ENCODE results near the gene TK1. TPM values are rescaled to one million over a fixed set of nuclear protein-coding genes. Genes with fewer than 3 reads are reported as not detected.

TK1 gene
- total RNA-seq, 1 donor: 23.9 TPM

DNA sequence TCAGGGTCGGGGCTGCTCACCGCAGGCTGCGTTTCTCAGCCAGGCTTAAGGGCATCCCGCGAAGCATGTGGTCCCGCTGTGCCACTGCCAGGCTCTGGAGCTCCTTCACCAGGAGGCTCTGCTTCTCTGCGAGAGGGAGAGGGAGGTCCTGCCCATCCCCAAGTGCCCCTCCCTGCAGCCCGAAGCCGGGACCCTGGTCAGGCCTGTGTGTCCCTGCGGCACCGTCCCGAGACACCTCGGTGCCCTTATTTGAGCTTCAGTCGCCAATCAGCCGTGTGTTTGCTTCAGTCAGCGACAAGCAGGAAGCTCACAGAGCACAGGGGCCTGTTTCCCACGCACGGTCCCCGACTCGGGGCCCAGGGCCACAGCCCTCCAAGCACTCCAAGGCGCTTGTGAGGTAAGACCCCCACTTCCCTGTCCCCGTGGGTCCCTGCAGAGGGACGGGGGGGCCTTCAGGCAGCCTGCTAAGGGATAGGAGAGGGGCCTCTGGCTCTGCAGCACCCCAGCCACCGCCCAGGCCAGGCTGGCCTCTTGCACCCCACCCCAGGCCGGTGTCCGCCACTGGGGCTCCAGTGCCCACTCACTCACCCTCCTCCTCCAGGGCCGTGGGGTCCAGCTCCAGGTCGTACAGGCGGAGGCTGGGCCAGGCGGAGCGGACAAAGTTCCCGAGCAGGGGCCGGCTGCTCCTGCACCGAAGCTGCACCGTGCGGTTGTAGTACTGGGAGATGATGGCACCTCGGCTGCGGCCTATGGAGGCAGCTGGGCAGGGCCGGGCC lies 61.5 kb downstream of the TK1 start:
- peak; percentile 80 for DNase-seq (ENCODE audit: insufficient read length, low spot score, missing footprints)
- Histone ChIP-seq H3K27ac (ENCODE audit: low read depth, low read length) (no peak overlapping the region), H3K36me3 (ENCODE audit: insufficient read depth, low read length) (no peaks in the 10 kb centered on the region), H3K4me3 (ENCODE audit: insufficient read depth, low read length) (no peak overlapping the region), H3K4me2 (ENCODE audit: insufficient read depth, low read length) (no peak overlapping the region), H3K4me1 (ENCODE audit: insufficient read depth, low read length) (no peaks in the 10 kb centered on the region), H3K79me2 (ENCODE audit: insufficient read depth, low read length) (no peaks in the 10 kb centered on the region), H2AFZ (ENCODE audit: low read length) (no peak overlapping the region), H3K27me3 (ENCODE audit: insufficient read depth, low read length) (peaks cover 24% of the 10 kb centered on the region), H4K20me1 (ENCODE audit: insufficient read depth, low read length) (no peaks in the 10 kb centered on the region), H3K9me3 (ENCODE audit: low read depth, low read length) (no peaks in the 10 kb centered on the region)
- TF ChIP-seq, protein P1, sequence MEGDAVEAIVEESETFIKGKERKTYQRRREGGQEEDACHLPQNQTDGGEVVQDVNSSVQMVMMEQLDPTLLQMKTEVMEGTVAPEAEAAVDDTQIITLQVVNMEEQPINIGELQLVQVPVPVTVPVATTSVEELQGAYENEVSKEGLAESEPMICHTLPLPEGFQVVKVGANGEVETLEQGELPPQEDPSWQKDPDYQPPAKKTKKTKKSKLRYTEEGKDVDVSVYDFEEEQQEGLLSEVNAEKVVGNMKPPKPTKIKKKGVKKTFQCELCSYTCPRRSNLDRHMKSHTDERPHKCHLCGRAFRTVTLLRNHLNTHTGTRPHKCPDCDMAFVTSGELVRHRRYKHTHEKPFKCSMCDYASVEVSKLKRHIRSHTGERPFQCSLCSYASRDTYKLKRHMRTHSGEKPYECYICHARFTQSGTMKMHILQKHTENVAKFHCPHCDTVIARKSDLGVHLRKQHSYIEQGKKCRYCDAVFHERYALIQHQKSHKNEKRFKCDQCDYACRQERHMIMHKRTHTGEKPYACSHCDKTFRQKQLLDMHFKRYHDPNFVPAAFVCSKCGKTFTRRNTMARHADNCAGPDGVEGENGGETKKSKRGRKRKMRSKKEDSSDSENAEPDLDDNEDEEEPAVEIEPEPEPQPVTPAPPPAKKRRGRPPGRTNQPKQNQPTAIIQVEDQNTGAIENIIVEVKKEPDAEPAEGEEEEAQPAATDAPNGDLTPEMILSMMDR (IDR thresholded peaks at IDR 0.05; ENCODE audit: extremely low read depth, low read depth, low read length): no peak

DNA sequence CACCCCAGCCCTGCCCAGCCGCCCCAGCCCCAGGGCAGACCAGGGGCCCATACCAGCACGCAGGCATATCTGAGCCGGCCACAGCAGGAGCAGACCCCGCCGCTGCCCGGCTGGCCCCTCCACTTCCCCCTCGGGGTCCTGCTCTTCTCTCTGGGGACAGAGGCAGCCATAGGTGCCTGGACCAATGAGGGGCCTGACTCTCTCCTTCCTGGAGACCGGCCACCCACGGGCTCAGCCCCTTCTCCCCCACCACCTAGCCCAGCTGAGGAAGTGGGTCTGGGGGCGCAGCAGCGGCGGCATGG lies 62.1 kb downstream of the TK1 start:
- DNase-seq (ENCODE audit: insufficient read length, low spot score, missing footprints): peak; percentile 82
- H3K9me3 ChIP-seq (ENCODE audit: low read depth, low read length): no peaks in the 10 kb centered on the region
- no peak overlapping the region for H3K27ac ChIP-seq (ENCODE audit: low read depth, low read length)
- no peaks in the 10 kb centered on the region for H4K20me1 ChIP-seq (ENCODE audit: insufficient read depth, low read length)
- H3K79me2 ChIP-seq (ENCODE audit: insufficient read depth, low read length): no peaks in the 10 kb centered on the region
- H3K4me1 ChIP-seq (ENCODE audit: insufficient read depth, low read length): no peaks in the 10 kb centered on the region
- H3K27me3 ChIP-seq (ENCODE audit: insufficient read depth, low read length): peaks cover 21% of the 10 kb centered on the region
- H3K36me3 ChIP-seq (ENCODE audit: insufficient read depth, low read length): no peaks in the 10 kb centered on the region
- no peak overlapping the region for H2AFZ ChIP-seq (ENCODE audit: low read length)
- no peak overlapping the region for H3K4me3 ChIP-seq (ENCODE audit: insufficient read depth, low read length)
- no peak overlapping the region for H3K4me2 ChIP-seq (ENCODE audit: insufficient read depth, low read length)
- TF ChIP-seq, protein P1 (IDR thresholded peaks at IDR 0.05; ENCODE audit: extremely low read depth, low read depth, low read length): no peak

Small RNA genes lying within 50 kb of the gene (small RNA-seq; reads per million reads assigned to genes)
- not detected for gene AC087645.1

Other genes with a start within 250 kb of the TK1 start
- gene TNRC6C, start 228.3 kb downstream of the TK1 start, total RNA-seq: 6.2 and 6.5 TPM in 2 replicates
- under 0.01 TPM in 1 of 2 replicates, not detected in the other for gene TMC6, start 58.3 kb downstream of the TK1 start, total RNA-seq
- not detected in 2 replicates for gene TMC8, start 56.3 kb downstream of the TK1 start, total RNA-seq
- gene C17orf99, start 40.7 kb downstream of the TK1 start, total RNA-seq: not detected in 2 replicates
- gene SYNGR2, start 18.5 kb downstream of the TK1 start, total RNA-seq: 1.5 and 3.3 TPM in 2 replicates
- gene AFMID, start 310 bp upstream of the TK1 start, total RNA-seq: 20.0 and 23.2 TPM in 2 replicates
- 8.0 and 11.5 TPM in 2 replicates for gene BIRC5, start 27.2 kb upstream of the TK1 start, total RNA-seq
- not detected in 2 replicates for gene TMEM235, start 44.6 kb upstream of the TK1 start, total RNA-seq
- 78.1 and 95.2 TPM in 2 replicates for gene SOCS3, start 173.0 kb upstream of the TK1 start, total RNA-seq
- 34.4 and 39.5 TPM in 2 replicates for gene PGS1, start 191.6 kb upstream of the TK1 start, total RNA-seq